Measurements from ENCODE around the gene TMEM14C.

TMEM14C gene

DNA sequence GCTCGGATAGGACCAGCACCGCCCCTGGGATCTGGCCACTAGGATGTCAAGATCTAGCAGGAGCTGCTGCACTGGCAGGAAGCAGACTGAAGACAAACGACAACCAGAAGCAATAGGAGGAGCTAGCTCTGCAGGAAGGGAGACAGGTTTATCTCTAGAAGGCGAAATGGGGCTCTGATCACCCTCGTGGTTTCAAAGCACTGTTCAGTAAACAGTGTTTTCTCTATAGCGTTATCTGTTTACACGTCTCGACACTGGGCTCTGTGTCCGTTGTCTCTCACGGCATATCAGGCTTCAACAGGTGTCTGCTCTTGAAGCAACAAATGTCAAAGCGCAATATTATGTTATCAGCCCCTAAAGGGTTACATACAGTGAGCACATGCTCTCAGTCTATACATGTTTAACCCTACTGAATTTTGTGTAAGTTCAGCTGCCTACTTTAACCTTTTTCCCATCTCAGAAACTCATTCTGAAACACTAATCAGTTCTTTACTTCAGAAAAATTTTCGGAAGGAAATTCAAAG is 48.6 kb downstream of the TMEM14C start:
- DNase-seq = no peak

DNA sequence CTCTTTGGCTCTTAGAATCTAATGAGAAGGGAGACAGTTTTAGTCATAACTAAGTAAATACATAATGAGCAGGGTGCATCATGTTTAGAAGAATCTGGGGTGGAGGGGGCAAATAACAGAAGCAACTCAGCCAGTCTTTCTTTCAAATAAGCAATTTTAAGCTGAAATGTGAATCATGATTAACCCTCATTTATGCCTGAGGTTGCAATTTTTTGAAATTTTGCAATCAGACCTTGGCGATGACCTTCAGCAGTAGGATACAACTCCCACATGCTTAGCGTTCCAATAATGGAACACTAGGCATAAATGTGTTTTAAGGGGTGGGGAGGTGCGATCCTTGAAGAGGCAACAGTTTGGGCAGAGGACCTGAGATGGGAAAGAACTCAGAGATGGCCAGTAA is 55.4 kb downstream of the TMEM14C start:
- no peak for DNase-seq

DNA sequence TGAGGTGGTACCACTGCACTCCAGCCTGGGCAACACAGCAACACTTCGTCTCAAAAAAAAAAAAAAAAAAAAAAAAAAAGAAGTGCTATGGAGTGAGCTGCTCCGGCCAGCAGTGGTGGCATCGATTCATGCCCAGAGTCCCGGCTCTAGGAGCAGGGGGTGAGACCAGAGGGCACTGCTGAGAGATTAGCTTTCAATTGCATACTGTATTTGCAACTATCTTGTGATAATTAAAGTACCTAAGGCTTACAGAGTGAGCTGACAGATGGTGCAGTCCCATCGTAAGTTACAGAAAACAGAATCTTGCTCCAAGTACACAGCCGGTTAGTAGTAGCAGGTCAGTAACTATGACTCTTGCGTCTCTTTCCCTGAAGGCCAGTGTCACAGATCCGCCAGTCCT is 56.2 kb downstream of the TMEM14C start:
- DNase-seq = no peak
